Subcutaneous preadipocyte (primary cell): ENCODE data around the gene RAB15. TPM values are rescaled to one million over a fixed set of nuclear protein-coding genes. Genes with fewer than 3 reads are reported as not detected.

Experiments used
- small RNA-seq: library from RNA; depleted of rRNA; stranded (forward); fragments of <200 nt; gene quantifications from one replicate; pipeline ENCODE3, GENCODE V24; 2012
- total RNA-seq: library from RNA; depleted of rRNA; stranded (reverse); fragments of >200 nt; gene quantifications from 2 replicates; pipeline ENCODE4 v1.2.3, GENCODE V29; 2012

Gene RAB15
- 1.1 and 2.2 TPM in 2 replicates for total RNA-seq

GRCh38 chr14:64971943-64972791, at the start of gene RAB15:
Gene RAB15, minus strand, starts transcription at chr14:64972336. Its CDS starts 260 bp downstream, at chr14:64972076.

GRCh38 chr14:64986648-64987437, 14.7 kb upstream of the RAB15 start, which contains the start of gene FNTB:
Gene FNTB, plus strand, starts transcription at chr14:64986895. Its CDS starts 59 bp downstream, at chr14:64986954.

GRCh38 chr14:64942531-64943111, 29.5 kb downstream of the RAB15 start, which contains the start of gene GPX2:
Gene GPX2, minus strand, starts transcription at chr14:64942745. Its CDS starts 19 bp downstream, at chr14:64942726.

GRCh38 chr14:64914237-64915028, 57.7 kb downstream of the RAB15 start, which contains the start of gene CHURC1:
Gene CHURC1, plus strand, starts transcription at chr14:64914455. Its CDS starts 41 bp downstream, at chr14:64914496.

Small RNA genes within 50 kb of the gene (small RNA-seq; reads per million reads assigned to genes)
- gene RPPH1-2P = not detected

Other genes starting within 250 kb of the RAB15 start
- not detected in 2 replicates for gene SPTB, start 92.4 kb downstream of the RAB15 start, total RNA-seq
- 31.5 and 63.9 TPM in 2 replicates for gene CHURC1, start 57.9 kb downstream of the RAB15 start, total RNA-seq
- not detected in 2 replicates for gene GPX2, start 29.6 kb downstream of the RAB15 start, total RNA-seq
- gene FNTB, start 14.6 kb upstream of the RAB15 start, total RNA-seq = 8.8 and 13.1 TPM in 2 replicates
- 45.0 and 51.8 TPM in 2 replicates for gene MAX, start 130.2 kb upstream of the RAB15 start, total RNA-seq